Dedifferentiated amniotic fluid mesenchymal stem cell (primary cell): ENCODE results near the gene PIP4K2B.

Experiments
- DNase-seq: peaks from one replicate; pipeline ENCODE4 v3.0.0-alpha.2; 2016; ENCODE audit errors: extremely low spot score

The PIP4K2B gene

DNA sequence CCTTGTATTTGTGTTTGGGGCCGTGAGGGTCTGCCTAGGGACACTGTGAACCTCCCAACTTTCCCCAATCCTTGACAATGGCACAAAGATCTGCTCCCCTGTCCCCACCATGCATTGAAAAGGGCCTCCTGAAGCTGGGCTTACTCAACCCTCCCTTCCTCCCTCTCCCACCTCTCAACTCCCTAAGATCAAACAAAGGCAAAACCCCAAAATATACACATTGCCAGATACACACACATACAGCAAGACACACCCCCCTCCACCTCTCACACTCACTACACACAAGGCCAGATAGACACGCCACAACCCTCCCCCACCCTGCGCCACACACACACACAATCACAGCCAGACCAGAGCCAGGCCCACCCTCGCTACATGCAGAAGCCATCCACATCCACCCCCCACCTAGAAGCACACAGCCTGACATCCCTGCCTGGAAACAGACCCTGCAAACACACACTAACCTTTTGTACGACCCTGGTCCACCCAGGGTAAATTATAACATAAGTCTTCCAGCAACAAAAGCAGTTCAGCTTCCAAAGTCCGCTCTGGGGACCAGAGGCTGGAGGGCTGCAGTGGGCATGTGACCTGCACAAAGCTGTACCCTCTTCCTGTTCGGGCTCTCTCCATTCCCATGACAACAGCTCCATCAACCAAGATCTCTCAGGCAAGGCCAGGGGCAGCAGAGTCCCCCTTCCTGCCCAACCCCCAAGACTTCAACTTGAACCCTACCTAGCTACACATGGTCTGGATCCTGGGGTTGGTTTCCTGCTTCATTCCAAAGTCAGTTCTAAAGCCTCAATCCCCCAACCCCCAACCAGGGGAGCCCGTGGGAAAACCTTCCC is 53.1 kb downstream of the PIP4K2B start:
- no peak for DNase-seq

DNA sequence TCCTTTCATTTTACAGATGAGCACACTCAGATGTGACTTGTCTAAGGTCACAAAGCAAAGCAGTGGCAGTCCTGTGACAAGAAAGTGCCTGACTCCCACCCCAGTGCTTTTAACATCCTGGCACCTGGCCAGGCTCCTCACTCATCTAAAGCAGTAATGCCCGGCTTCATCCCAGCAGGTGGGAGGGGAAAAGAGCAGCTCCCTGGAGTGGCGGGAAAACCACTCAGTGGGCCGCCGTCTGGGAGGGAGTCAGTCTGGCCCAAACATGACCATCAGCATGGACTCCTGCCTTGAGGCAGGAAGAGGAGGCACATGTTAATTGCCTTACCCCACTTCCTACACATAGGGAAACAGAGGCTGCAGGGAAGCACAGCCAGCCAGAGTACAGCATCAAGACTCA is 53.8 kb downstream of the PIP4K2B start:
- no peak for DNase-seq

DNA sequence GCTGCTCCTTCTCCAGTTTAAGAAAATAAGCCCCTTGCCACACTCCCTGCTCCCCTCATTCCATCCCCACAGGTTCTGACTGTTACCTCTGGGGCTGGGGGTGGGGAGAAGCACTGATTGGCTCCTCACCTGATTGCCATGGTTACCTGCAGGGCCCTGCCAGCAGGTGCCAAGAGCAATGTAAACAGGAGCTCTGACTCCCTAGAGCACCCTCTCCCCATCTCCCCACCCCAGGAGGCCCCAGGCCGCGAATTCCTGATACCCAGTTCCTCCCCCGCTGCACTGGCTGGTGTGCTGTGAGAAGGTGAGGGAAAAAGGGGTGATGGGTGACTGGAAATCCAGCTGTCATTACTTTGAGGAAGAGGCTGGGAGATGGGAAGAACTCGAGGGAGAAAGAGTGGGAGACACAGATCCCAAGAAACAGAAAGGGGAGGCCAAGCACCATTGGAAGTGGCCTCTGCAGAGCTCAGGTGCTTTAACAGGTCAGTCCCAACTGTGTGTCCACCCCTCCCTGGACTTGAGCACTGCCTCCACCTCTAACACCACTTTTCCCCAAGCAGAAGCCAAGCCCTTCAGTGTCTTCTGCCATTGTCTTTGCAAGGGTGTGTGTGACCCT is 55.7 kb downstream of the PIP4K2B start:
- DNase-seq: no peak

DNA sequence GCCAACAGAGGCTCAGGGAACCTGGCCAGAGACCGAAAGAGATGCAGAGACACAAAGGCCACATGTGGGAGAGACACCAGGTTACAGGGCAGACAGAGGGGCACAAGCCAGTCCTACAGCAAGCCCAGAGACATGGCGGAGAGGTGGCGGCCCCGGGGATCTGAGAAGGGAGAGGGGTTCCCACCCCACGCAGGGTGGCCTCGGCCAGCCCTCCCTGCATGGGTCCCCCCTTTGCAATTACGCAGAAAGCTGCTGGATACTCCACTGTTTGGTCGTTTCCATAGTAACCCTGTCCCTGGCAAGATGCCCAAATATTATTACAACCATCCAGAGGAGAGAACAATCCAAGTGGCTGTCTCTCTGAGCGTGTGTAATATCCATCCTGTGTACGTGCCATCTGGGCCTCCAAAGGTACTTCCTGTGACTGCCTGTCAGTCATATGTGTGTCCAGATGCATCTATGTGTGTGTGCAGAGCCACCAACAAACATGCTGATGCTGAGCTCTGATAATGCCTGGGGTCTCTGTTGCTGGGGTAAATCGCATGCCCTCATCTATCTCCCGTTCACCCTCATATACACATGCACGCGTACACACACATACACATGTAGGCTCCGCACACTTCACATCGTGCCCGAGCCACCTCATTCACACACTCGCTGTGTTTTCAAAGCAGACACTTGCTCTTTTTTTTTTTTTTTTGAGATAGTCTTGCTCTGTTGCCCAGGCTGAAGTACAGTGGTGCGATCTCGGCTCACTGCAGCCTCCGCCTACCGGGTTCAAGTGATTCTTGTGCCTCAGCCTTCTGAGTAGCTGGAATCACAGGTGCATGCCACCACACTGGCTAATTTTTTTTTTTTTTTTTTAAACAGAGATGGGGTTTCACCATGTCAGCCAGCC is 56.7 kb downstream of the PIP4K2B start:
- no peak for DNase-seq

DNA sequence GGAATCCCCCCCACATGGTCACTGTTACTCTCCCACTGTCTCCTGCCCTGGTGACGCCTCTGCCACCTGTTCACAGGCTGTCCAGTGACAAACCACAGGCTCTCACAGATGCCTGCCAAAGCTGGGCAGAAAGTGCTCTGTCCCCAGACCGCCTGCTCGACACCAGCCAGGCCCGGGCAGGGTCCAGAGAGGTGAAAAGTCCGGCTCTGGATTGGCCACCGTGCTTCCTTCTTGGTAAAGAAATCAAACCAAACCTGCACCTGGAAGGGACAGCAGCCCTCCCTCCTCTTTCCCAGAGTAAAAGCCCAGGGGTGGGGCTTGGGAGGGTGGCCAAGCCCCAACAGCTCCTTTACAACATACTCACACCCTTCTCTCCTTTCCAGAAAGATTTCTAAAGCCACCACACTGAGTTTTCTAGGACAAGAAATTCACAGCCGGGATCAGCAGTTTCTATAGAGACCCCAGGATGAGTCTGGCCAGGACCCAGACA is 57.4 kb downstream of the PIP4K2B start:
- no peak for DNase-seq

DNA sequence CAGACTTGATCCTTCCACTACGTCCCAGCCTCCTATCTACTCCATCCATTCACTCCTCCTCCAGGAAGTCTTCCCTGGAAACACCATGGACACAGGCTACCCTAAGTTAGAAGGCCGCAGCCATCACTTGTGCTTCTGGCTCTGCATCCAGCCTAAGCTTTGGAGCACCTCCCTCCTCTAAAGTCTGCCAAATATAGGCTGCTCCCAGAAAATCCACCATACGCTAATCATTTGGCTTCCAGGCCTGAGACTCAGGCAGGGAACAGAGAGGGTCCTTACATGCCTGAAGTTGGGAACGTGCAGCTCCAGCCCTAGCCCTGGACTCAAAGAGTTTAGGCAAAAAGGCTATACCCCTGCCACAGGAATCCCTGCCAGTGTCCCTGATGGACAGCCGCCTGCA is 57.9 kb downstream of the PIP4K2B start:
- DNase-seq: no peak

DNA sequence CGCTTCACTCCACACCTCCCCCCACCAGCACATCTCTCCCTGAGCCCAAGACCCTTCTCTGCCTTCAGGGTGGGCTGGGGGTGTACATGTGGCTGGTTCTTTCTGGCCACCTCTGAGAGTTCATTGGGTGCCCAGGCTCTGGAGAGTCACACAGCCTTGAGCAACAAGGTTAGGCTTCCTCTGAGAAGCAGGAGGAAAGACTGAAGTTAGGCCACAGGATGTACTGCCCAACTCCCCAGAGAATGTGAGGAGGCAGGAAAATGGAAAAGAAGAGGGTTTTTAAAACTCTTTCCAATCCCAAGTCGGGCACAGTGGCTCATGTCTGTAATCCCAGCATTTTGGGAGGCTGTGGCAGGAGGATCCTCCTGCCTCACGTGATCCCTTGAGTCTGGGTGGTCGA is 58.5 kb downstream of the PIP4K2B start:
- no peak for DNase-seq

DNA sequence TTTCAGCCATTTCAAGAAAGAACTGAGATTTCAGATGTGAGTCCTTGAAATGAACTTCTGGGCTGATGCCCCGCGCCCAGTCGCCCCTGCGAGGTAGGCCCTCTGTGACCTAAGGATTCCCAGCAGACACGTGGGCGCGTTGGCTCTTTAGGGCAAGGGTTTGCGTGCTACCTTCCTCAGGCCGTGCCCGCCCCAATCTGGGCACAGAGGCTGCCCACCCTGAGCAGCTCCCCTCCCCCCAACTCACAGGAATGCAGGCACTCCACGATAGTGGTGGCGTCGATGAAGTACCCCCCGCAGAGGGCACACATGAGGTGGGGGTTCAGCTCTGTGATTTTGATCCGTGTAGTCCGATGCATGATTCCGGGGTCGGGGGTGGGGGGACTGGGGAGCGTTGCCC is 59.3 kb downstream of the PIP4K2B start:
- no peak for DNase-seq

DNA sequence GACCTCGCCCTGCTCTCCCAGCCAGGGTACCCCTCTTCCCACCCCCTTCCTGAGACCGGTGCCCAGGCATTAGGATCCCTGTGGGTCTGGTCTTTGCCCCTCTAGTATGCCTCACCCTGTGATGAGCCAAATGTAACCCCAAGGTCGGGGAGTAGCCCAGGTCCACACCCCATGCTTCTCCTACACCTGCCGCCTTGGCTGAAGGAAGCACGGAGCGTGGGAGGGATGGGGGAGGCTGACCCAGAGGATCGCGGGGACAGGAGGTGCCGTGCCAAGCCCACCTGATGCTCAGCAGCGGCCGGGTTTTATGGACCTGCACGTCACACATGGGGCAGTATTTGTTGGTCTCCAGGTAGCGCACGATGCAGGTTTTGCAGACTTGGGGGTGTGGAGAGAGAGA is 60.1 kb downstream of the PIP4K2B start:
- DNase-seq: no peak

DNA sequence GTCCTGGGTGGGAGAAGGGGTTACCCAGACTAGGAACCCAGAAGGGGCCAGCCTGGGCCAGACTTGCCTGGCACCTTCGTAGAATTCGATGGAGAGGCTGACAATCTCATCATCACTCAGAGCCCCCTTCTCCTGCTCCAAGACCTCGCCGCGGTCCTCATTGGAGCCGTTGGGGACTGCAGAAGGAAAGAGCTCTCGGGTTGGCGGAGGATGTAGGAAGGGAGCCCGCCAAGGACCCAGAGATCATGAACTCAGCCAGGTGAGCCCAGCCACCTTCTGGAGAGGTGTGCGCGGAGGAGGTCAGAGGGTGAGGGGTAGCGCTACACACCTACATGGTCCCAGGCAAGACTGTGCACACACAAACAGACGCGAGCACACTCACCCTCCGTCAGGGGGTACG is 60.7 kb downstream of the PIP4K2B start:
- DNase-seq: no peak

DNA sequence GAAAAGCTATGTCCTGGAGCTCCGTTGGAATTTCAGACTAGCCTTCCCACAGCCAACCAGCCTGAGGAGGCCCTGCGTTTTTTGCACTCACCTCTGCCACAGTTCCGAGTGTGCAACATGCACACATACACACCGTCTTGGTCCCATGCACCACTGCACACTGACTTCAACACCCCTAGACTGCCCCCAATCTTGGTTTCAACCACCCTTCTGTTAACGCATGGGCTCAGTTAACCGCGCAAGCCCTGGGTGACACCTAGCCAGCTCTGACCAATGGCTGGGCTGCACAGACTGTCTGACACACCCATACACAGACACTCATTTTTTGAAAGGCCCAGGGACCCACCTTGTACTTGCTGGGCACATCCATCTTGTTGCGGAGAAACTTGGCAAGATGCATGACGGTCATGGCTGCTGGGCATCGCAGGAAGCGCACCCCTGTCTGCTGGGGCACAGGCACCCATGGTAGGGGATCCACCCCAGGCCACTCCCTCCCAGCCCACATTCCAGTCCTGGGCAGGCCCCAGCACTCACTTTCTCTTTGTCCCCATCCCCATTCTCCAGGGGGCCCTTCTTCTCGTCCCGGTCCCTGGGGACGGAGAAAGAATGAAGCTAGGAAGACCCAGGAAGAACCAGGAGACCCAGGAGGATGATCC is 61.2 kb downstream of the PIP4K2B start:
- no peak for DNase-seq

DNA sequence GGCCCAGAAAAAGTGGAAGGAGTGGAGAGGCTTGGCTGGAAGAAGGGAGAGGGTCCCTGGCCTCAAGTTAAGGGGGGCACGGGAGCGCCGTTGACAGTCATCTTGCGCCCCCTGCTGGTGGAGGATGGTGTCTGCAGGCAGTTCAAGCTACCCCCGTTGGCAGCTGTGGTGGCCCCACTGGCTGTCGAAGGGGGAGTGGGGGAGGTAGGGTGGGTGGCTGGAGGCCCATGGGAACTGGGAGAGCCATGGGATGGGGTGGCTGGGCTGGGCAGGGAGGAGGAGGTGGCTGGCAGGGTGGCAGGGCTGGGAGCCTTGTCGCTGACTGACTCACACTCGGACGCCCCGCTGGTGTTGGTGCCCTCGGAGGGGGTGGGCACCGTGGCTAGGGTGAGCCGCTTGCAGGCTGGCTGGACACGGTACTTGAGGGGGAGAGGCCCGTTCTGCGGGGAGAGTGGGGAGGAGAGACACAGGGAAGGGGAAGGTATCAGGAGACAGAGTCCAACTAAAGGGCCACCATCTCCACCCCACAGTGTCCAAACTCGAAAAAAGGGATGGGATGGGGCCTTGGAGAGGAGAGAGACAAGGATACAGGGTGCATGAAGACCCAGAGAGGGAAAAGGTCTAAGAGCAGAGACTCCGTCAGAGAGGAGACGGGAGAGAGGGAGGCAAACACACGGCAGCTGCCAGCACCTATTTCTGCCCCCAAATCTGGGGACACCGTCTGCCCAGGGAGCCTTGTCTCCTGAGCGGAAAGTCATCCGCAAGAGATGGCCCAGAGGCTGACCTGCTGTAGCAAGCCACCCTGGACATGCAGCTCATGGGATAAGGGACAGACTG is 64.0 kb downstream of the PIP4K2B start:
- no peak for DNase-seq

DNA sequence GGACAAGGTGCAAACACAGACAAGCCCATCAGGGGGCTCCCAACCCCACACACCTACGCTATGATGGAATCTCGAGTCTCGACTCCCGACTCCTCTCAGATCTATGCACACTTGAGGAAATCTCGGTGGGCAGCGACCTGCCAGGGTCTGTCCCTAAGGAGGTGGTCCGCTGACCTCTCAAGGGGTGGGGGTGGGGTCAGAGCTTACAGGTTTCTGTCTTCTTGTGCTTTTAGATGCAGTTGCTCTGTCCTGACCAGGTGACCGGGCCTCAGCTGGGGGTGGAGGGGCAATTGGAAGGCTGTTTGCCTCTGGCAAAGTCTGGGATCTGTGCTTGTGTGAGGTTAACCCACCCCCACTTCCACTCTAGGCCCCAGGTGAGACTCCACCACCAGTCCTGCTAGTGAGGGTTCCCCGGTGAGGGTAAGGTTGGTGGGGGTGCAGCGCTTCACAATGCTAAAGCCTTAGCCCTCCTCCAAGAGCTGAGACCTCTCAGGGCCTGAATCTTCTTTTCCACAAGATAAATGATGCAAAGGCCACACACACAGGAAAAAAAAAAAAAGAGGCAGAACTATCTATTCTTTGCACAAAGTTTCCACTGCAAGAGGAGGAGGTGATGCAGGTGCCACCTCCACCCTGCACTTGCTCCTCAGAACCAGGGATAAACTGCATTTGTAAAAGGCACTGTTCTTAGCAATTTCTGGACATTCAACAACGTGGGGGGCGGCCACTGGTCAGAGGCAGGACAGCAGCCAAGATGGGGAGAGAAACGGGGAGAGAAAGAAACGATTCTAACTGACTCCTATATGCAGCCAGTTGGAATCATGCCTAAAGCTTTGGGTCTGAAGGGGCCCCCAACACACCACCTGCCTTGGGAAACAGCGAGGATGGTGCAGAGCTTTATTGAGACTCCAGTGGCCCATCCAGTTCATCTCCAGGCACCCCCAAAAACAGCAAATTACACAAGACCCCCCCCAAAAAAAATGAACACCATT is 65.1 kb downstream of the PIP4K2B start:
- no peak for DNase-seq

DNA sequence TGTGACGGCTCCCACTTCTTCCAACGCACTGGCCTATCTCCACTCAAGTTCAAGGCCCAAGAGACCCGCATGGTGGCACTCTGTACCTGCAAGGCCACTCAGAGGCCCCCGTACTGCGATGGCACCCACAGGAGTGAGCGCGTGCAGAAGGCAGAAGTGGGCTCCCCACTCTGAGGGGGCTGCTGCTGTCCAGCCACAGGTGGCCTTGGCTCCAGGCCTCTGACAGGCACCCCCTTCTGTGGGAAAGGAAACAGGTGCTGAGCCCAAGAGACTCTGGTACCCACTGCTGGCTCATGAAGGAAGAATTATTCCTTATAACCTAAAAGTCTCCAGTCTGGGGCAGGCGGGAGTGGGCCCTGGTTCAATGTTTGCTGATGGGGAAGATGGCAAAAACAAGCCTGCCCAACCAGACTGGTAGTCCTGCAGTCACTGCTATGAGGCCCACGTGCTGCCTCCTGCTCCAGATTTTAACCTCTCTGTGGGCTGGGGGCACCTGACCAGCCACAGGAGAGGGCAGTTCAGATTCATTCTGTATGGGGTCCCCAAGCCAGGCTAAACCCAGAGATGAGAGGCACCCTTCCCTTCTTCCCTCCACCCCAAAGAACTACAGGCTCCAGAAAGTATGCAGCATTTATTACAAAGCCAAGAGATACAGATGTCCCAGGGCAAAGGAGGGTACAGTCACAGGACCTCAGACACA is 65.9 kb downstream of the PIP4K2B start:
- DNase-seq: no peak

DNA sequence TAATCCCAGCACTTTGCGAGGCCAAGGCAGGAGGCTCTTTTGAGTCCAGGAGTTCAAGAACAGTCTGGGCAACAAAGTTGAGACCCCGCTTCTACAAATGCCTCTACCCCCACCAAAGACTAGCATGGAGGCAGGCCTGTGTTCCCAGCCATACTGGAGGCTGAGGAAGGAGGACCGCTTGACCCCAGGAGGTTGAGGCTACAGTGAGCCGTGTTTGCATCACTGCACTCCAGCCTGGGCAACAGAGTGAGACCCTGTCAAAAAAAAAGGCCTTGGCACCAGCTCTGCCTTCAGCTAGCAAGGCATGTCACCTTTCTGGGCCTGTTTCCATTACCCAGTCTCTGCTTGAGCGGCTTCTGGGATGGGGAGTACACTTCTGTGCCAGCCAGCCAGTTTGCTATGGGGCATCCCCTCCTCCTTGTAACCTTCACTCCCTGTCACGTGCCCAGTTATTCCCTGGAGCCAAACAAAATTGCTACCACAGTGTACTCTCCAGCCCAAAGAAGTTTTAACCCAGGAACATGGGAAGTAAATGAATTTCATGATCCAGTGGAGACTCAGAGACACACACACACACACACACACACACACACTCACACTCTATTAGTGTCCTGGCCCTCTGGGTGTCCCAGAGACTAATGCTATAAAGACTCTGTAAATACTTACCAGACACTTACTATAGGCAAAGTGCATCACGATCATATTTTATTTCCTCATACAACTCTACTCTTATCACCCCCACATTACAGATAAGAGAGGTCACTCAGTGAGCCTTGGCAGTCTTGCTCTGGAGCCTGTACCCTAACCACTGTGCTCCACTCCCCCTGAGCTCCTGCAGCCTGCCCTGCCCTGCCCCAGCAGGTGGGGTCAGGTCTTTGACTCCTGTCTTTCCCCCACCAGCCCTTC is 66.7 kb downstream of the PIP4K2B start:
- DNase-seq: no peak

DNA sequence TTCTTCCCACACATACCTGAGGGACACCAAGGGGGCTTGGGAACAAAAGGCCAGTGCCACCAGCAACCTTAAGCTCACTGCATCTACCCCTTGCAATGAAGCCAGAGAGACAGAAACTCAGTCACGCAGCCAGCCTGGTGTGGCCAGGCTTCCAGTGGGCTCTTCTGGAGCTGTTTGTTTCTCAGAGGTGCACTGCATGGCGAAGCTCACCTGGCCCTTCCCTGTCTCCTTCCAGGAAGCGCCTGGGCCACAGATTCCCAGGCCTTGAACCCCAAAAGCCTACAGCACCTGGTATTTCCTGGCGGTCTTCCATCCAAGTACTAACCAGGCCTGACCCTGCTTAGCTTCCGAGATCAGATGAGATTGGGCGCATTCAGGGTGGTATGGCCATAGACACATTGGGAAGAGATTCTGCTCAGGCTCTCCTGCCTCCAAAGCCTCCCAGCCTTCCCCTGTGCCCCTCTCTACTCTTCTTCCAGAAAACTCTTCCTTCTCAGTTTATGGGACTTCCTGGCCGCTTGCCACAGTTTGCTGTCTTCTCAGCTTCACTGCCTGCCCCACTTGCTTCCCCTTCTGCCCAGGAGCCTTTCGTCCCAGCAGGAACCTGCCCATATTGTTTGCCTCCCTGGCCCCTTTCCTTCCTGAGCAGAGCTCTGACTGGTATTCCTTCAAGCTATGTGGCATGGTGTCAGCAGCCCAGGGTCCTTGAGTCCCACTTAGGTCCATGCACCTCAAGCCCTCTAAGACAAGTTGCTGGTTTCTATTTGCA is 67.6 kb downstream of the PIP4K2B start:
- DNase-seq: no peak
